Limb (tissue), 2 donors: ENCODE results near the gene PFKFB1.
"Not testable (repeated sequence)": the region's sequence is repeated elsewhere in the genome, so short reads cannot be mapped to it uniquely, and the experiment has no call there.

Experiments used
- DNase-seq, 2 donors: peaks; one replicate each; pipeline ENCODE4 v3.0.0-alpha.2; 2016; ENCODE audit errors: extremely low spot score in 2 of 2

Gene PFKFB1

GRCh38 chrX:54992911-54993622 is 921 bp downstream of the PFKFB1 start:
- no peak for DNase-seq

- DNase-seq: no peak
Measured at GRCh38 chrX:54991706-54992105, 2.3 kb downstream of the PFKFB1 start.

GRCh38 chrX:54983306-54983705 is 10.7 kb downstream of the PFKFB1 start:
- not testable (repeated sequence) for DNase-seq

DNA sequence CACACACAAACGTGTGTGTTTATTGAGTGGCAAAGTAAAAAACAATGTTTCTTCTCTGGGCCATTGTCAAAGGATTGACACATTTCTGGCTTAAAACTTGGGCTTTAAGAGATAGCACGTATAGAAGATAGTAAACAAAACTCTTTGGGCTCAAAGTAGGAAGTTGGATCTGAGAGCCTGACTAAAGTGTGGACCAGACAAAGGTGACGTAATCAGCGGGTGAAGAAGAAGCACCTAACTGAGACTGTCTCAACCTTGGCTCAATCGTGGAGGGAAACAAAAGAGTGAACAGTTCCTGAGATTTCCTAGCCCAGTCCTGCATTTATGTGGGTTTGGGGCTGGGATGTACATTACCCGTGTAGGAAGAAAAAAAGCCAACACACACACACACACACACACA is 13.7 kb downstream of the PFKFB1 start:
- DNase-seq: no peak

DNA sequence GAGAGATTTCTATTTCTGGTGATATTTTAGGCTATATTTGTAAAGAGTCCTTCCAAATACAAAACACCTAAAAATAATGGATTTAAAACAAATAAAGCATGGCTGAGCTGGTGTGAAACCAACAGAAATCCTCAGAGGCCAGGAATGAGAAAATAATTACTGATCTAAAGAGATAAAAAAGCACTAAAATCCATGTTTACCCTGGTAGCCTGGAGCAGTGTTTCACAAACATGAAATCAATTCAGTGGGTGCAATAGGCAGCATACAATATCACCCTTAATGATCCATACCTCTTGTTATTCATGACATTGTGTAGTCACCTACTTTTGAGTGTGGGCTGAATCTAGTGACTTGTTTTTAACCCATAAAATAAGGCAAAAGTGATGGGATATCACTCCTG is 14.6 kb downstream of the PFKFB1 start:
- no peak for DNase-seq

GRCh38 chrX:54978448-54978847 is 15.5 kb downstream of the PFKFB1 start:
- no peak for DNase-seq

DNA sequence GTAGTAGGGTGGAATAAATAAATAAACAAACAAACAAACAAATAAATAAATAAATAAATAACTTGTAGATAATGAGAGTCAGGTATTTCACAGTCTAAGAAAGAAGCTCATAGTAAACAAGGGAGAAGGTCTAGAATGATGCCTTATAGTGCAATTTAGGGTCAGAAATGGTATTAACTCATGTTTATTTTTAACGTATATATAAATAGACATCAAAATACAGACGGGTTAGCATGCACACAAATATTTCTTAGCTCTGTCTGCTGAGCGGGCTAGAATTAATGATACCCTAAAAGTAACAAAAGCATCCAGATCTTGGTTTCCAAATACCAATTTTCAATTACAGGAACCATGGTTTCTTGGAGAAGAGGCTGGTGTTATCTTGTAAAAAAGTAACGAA is 16.6 kb downstream of the PFKFB1 start:
- no peak for DNase-seq

- no peak for DNase-seq
Measured at GRCh38 chrX:54964766-54965497, 29.1 kb downstream of the PFKFB1 start.

DNA sequence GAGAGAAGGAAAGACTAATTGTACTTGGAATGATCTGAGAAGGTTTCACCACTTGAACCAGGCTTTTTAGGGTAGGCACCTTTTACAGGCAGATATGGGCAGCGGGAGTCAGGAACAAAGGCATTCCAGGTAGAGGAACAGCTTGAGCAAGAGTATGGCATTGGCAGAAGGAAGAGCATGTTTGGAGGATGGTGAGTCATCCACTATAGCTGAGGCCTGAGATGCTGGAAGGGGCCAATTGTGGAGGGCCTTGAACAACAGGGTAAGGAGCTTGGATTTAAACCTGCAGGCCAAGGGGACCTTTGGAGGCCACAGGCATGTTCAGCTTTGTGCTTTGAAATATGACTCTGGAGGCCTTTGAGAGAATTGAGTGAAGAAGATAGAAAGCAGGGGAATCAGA is 32.2 kb downstream of the PFKFB1 start:
- DNase-seq: no peak

- no peak for DNase-seq
Measured at GRCh38 chrX:54950730-54951375, 43.1 kb downstream of the PFKFB1 start.

DNA sequence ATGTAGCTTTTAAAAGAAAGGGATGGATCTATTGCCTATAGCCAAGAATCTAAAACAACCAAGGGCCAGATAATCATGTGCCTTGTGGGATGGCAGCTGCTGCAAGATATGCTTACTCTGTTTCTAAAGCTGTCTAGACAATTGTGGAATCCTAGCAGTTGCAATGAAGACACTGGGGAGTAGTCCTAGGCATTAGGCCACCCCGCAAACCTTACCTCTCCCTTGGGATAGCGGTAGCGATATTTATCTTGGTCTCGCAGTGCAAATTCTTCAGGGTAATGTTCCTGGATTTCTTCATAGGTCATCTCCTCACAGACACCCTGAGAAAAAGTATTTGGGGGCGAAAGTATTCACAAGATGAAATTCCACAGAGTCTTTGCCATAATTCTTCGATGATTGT is 48.8 kb downstream of the PFKFB1 start:
- no peak for DNase-seq

GRCh38 chrX:54944816-54945215 is 49.2 kb downstream of the PFKFB1 start:
- DNase-seq: no peak

GRCh38 chrX:54937416-54937815 is 56.6 kb downstream of the PFKFB1 start:
- no peak for DNase-seq

GRCh38 chrX:54935306-54935705 is 58.7 kb downstream of the PFKFB1 start:
- DNase-seq: no peak

DNA sequence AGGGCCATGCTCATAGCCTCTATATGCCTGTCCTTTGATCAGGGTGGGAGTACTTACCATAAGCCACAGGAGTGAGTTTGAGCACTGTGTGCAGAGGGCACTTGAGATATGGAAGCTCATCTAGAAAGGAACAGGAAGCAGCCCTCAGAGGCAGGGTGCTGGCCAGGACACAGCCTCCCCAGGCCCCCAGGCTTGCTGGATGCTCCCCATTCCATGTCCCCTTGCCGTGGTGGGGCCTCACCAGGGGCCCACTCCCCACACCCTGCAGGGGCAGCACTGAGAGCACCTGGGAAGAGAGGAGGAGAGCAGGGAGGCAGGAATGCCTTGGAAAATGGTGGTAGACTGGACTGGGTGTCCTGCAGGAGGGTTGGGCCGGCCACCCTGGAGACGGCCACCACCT is 59.1 kb downstream of the PFKFB1 start:
- DNase-seq: no peak

DNA sequence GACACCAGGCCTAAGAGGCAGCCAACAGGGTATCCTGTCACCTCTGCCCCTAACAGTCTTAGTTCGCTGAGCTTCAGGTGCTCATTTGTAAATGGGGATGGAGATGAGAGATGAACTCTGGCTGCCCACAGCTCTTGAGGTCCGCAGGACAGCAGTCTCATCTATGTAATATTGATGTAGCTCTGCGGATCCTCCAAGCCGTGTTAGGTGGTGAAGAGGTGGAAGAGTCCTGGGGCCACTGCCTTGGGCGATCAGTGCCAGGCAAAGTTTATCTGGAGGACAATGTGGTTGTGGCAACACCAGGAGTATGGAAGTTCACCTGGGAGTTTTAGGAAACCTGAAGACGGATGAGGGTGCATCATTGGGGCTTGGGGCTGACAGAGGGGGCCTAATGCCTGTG is 59.9 kb downstream of the PFKFB1 start:
- no peak for DNase-seq

- DNase-seq: no peak
Measured at GRCh38 chrX:54933150-54933826, 60.7 kb downstream of the PFKFB1 start.

- DNase-seq: no peak
Measured at GRCh38 chrX:54931107-54931506, 62.9 kb downstream of the PFKFB1 start.

DNA sequence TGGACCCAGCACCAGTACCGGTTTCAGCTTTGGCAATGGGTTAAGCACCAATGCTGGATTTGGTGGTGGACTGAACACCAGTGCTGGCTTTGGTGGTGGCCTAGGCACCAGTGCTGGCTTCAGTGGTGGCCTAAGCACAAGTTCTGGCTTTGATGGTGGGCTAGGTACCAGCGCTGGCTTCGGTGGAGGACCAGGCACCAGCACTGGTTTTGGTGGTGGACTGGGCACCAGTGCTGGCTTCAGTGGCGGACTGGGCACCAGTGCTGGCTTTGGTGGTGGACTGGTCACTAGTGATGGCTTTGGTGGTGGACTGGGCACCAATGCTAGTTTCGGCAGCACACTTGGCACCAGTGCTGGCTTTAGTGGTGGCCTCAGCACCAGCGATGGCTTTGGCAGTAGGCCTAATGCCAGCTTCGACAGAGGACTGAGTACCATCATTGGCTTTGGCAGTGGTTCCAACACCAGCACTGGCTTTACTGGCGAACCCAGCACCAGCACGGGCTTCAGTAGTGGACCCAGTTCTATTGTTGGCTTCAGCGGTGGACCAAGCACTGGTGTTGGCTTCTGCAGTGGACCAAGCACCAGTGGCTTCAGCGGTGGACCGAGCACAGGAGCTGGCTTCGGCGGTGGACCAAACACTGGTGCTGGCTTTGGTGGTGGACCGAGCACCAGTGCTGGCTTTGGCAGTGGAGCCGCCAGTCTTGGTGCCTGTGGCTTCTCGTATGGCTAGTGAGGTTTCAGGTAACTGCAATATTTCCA is 63.5 kb downstream of the PFKFB1 start:
- DNase-seq: no peak

- DNase-seq: no peak
Measured at GRCh38 chrX:54928876-54929275, 65.1 kb downstream of the PFKFB1 start.

GRCh38 chrX:54926978-54927377 is 67.0 kb downstream of the PFKFB1 start:
- no peak for DNase-seq
